Right lung (tissue), 5 donors: Measurements from ENCODE around the gene CASP4. TPM values are rescaled to one million over a fixed set of nuclear protein-coding genes. Genes with fewer than 3 reads are reported as not detected.

Experiments used
- DNase-seq, 2 donors: peaks; one replicate each; pipeline ENCODE4 v3.0.0-alpha.2; 2013
- polyA plus RNA-seq, 5 donors: library from polyadenylated mRNA; unstranded; fragments of 120-200 nt; gene quantifications; one replicate each; pipeline versions ENCODE4 v1.2.1 to v1.2.3, GENCODE V29; 2013; ENCODE audit warnings: inconsistent platforms in 1 of 5, low replicate concordance in 1 of 5; ENCODE audit not compliant: insufficient read length in 5 of 5, insufficient read depth in 1 of 5

The CASP4 gene
- polyA plus RNA-seq, 5 donors = 69.5 to 103 (median 73.9) TPM

DNA sequence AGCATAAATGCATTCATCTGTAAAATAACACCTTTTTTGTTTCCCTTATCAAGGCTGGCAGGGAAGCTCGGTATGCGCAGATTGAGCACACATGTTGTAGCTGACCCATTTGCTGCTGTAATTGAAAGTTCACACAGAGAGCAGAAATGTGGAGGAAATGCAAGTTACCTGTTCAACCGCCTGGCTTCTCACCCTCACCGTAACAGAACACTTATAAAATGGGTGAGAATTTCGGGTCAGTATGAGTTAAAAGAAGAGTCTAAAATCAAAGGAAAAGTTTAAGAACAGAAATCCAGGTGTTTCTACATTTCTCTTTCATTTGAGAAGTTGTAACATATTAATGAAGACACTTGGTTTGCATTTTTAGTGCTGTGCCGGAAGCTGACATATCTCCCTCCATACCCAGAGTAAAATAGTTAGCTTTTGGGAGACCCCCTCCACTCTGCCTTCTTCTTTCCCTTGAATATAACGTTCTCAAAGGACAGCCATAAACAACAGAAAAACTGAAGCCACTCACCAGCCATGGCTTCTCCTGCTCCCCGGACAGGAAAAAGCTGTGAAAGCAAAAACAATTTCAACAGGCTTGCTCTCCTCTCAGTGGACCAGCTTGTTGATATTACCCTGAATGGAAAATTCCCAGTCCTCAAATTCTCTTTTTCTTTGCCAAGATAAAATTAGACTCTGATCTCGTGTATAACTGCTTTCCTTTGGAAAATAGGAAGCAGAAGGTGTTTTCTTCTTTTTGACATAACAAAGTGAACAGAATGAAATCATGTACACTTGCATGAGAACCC lies 70.3 kb downstream of the CASP4 start, which contains the start of gene CASP12:
CASP12 (minus strand) TSS at position 570 of the 794 bp plus-strand sequence.
- peak in 1 of 2 donors; percentile 44 for DNase-seq

DNA sequence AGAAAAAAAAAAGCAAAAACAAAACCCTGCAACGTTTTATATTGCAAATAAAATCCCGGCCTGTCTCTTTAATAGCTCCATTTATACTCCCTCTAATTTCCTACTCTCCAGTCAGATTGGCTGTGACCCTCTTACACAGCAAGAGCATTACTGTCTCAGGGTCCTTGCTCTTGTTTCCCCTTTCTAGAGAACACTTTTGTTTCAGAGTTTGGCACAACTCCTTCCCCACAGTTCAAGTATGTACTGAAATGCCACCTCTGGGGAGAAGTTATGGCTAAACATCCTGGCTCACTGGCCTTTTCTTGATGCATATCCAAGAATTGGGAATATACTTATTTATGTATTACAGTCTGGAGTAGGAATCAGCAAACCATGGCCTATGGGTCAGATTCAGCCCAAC lies 72.7 kb downstream of the CASP4 start:
- DNase-seq = no peak

DNA sequence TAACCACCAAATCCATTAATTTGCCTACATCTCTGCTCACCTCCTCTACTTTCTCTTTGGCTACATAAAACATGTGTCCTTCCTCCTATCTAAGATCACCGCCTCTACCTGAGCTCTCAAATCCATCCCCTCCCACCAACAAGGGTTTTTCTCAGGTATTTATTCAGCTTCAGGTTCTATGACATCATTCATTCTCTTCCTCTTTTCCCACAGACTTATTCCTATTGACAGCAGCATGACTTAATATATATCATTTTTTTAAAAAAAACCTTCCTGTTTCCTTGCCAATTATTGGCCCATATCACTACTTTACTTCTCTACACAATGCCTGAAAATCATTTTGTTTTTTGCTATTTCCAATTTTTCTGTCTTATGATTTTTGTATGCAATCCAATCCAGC lies 74.5 kb downstream of the CASP4 start:
- no peak for DNase-seq

Other genes with a start within 250 kb of the CASP4 start
- gene CASP12, start 70.1 kb downstream of the CASP4 start, polyA plus RNA-seq = 1 to 10 TPM in 2 of 5 donors, under 1 TPM in 3; 0.89 to 1.9 (median 0.99) TPM
- under 1 TPM; 0.21 to 0.44 (median 0.36) TPM for gene CASP5, start 54.6 kb upstream of the CASP4 start, polyA plus RNA-seq
- 10 to 100 TPM; 23.3 to 34.6 (median 28.5) TPM for gene CASP1, start 66.6 kb upstream of the CASP4 start, polyA plus RNA-seq
- gene CARD16, start 76.8 kb upstream of the CASP4 start, polyA plus RNA-seq = 10 to 100 TPM; 18.6 to 31.2 (median 22.8) TPM
- gene CARD18, start 171.2 kb upstream of the CASP4 start, polyA plus RNA-seq = under 1 TPM in 1 of 5 donors, not detected in 4; 0.30 TPM